K562 (cell line): Measurements from ENCODE around the gene SCML2. TPM values are rescaled to one million over a fixed set of nuclear protein-coding genes. Genes with fewer than 3 reads are reported as not detected.

ENCODE experiments used
- AFF1 ChIP-seq, 2 experiments: fragments of 450-650 bp; IDR thresholded peaks; 2 replicates each; pipeline ENCODE4 v1.6.1; 2018; ENCODE audit warnings: mild to moderate bottlenecking in 2 of 2, low read depth in 1 of 2; ENCODE audit not compliant: partially characterized antibody in 2 of 2
- CBX3 ChIP-seq, 2 experiments: IDR thresholded peaks; 1 replicate in 1 of 2; 2 replicates in 1 of 2; pipeline ENCODE4 v1.6.1; 2012; ENCODE audit warnings: inconsistent platforms in 2 of 2, low read length in 2 of 2, borderline replicate concordance in 1 of 2, control low read depth in 1 of 2
- GATAD2B ChIP-seq: fragments of 450-650 bp; IDR thresholded peaks from 2 replicates; pipeline ENCODE4 v1.6.1; 2017; ENCODE audit warnings: mild to moderate bottlenecking, borderline replicate concordance
- KAT2B ChIP-seq: IDR thresholded peaks from one replicate; pipeline ENCODE4 v1.6.1; 2012; ENCODE audit warnings: low read depth, mild to moderate bottlenecking, control low read depth, inconsistent platforms, low read length, moderate library complexity
- KLF13 ChIP-seq: fragments of 450-650 bp; IDR thresholded peaks from 2 replicates; pipeline ENCODE4 v1.6.1; 2016; ENCODE audit warnings: missing genetic modification characterization, low read depth, mild to moderate bottlenecking, missing compliant biosample characterization, moderate library complexity, borderline replicate concordance
- MEF2A ChIP-seq: IDR thresholded peaks from 2 replicates; pipeline ENCODE4 v1.6.1; 2011; ENCODE audit warnings: low read depth, mild to moderate bottlenecking, low read length, moderate library complexity; ENCODE audit not compliant: control insufficient read depth
- MEIS2 ChIP-seq: fragments of 450-650 bp; IDR thresholded peaks from 2 replicates; pipeline ENCODE4 v1.6.1; 2014; ENCODE audit warnings: mild to moderate bottlenecking; ENCODE audit not compliant: partially characterized antibody
- NONO ChIP-seq, 2 experiments: fragments of 200-400 bp in 1 of 2; fragments of 450-650 bp in 1 of 2; formaldehyde crosslinking in 1 of 2; IDR thresholded peaks; 2 replicates each; pipeline ENCODE4 v1.6.1; 2017; ENCODE audit warnings: low read depth in 2 of 2, mild to moderate bottlenecking in 2 of 2, moderate library complexity in 2 of 2, low read length in 1 of 2
- RBM25 ChIP-seq: fragments of 200-400 bp; formaldehyde crosslinking; IDR thresholded peaks from 2 replicates; pipeline ENCODE4 v1.6.1; 2018; ENCODE audit warnings: low read length, low read depth, moderate library complexity; ENCODE audit not compliant: severe bottlenecking
- SMARCB1 ChIP-seq: IDR thresholded peaks from 2 replicates; pipeline ENCODE4 v1.6.1; 2011; ENCODE audit warnings: improper control_type of control experiment, low read depth; ENCODE audit not compliant: insufficient read length
- SMARCE1 ChIP-seq: fragments of 450-650 bp; IDR thresholded peaks from 2 replicates; pipeline ENCODE4 v1.7.1; 2016; ENCODE audit warnings: mild to moderate bottlenecking
- SP2 ChIP-seq: IDR thresholded peaks from 2 replicates; pipeline ENCODE4 v1.6.1; 2011; ENCODE audit warnings: mild to moderate bottlenecking, low read depth, low read length, moderate library complexity; ENCODE audit not compliant: poor library complexity, severe bottlenecking; ENCODE audit errors: extremely low read depth
- SRSF7 ChIP-seq: fragments of 200-400 bp; formaldehyde crosslinking; optimal IDR thresholded peaks from 2 replicates; pipeline ENCODE3; 2017; ENCODE audit warnings: mild to moderate bottlenecking, low read depth, low read length
- TFAM ChIP-seq: fragments of 250-450 bp; sonication (Bioruptor Pico); conservative IDR thresholded peaks from 2 replicates; pipeline ENCODE4 v1.5.0; 2021; ENCODE audit warnings: mild to moderate bottlenecking, moderate library complexity
- TFAP4 ChIP-seq: sonication (generic); formaldehyde crosslinking; IDR thresholded peaks from 2 replicates; pipeline ENCODE4 v1.8.0; 2022; ENCODE audit warnings: missing genetic modification reagents, mild to moderate bottlenecking, moderate library complexity, borderline replicate concordance
- ZFP30 ChIP-seq: fragments of 250-450 bp; sonication (Bioruptor Pico); IDR thresholded peaks from 2 replicates; pipeline ENCODE4 v1.8.0; 2022; ENCODE audit warnings: moderate library complexity, mild to moderate bottlenecking, inconsistent platforms, borderline replicate concordance
- ZHX1 ChIP-seq: fragments of 150-350 bp; conservative IDR thresholded peaks from 2 replicates; pipeline ENCODE4 v1.6.1; 2014; ENCODE audit warnings: low read length
- ZNF79 ChIP-seq: fragments of 250-450 bp; sonication (Bioruptor Pico); IDR thresholded peaks from 2 replicates; pipeline ENCODE4 v1.4.0; 2020; ENCODE audit warnings: low read depth, mild to moderate bottlenecking, moderate library complexity
- polyA plus RNA-seq, 8 experiments: library from polyadenylated mRNA; depleted of rRNA in 4 of 8; stranded (reverse) in 5 of 8; unstranded in 3 of 8; fragments of >200 nt; fragmentation: Nextera tagmentation in 2 of 8; fragmentation: Illumina TruSeq in 1 of 8; extraction: Ambion mirVana in 2 of 8; extraction: Trizol in 1 of 8; gene quantifications; 2 replicates each; pipeline versions ENCODE4 v1.2.1 to v1.2.3, GENCODE V29; 2011 to 2014; ENCODE audit warnings: inconsistent platforms in 1 of 8, missing spikeins in 1 of 8
- total RNA-seq, 7 experiments: library from RNA; depleted of rRNA in 6 of 7; stranded (reverse); fragments of >200 nt in 6 of 7; fragmentation: Illumina TruSeq in 2 of 7; extraction: Trizol in 2 of 7; gene quantifications; 2 replicates each; pipeline versions ENCODE4 v1.2.1 to v1.2.3, GENCODE V29; 2011 to 2021; ENCODE audit warnings: low replicate concordance in 1 of 7

Gene SCML2
- total and polyA plus RNA-seq, 9 of the 15 experiments (the other 6 are each of a cell fraction or from before 2014, with no cell fraction given), result 15.1 to 30.8 (median 22.9) TPM

DNA sequence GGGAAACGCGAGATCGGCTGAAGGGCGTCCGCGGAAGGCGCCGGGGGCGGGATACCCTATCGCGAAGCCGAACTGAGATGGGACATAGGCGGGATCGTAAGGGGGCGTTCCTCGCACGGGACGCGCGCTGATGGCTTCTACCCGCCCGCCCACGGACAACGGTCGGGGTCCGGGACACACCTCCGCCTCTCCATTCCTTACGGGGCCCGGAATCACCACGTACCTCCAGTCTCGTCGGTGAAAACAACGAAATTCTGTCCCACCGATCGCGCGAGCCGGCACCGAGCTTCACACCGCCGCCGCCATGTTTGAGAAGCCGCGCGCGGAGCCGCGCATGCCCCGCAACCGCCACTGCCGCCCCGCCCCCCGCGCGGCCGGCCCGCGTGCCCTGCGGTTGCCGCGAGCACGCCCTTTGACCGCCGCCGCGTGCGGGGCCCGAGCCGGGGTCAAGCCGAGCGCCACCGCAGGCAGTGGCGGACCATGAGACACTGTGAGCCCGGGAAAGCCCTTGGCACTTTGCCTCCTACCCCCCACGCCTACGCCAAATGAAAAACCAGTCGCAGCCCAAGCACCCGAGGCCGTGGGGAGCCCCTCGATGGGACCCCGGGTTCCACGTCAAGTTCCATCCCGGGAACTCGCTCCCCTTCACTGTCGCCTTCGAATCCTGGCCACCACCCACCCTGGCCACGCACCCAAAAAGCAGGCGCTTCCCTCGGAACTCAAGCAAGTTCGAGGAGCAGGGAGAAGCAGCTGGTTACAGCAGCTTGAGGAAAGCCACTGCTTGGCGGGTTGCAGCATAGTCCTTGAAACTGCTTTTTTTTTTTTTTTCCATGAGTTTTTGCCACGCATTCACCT, at the start of gene SCML2 (continued):
- TF ChIP-seq TFAP4 (CRISPR knock-in tag) (peak; percentile 45; the same call in 1 of the 2 replicates), CBX3 (IDR thresholded peaks at IDR 0.05; ENCODE audit: borderline replicate concordance in 1 of 2, low read length in 2 of 2) (no peak), SRSF7 (no peak), SP2 (no peak), NONO (IDR thresholded peaks at IDR 0.05; ENCODE audit: low read depth in 2 of 2, low read length in 1 of 2) (peak in 1 of 2 experiments; percentile 78; a peak in 2 of 4 replicates), SMARCE1 (no peak), ZNF79 (CRISPR knock-in tag) (no peak), MEIS2 (peak; percentile 5), RBM25 (no peak), KLF13 (no peak), MEF2A (no peak), ZFP30 (CRISPR knock-in tag) (no peak), GATAD2B (peak; percentile 89; the same call in 1 of the 2 replicates), SMARCB1 (no peak), KAT2B (no peak), ZHX1 (no peak), TFAM (CRISPR knock-in tag) (no peak), AFF1 (IDR thresholded peaks at IDR 0.05; ENCODE audit: low read depth in 1 of 2, partially characterized antibody in 2 of 2) (no peak)
